Stimulated activated CD8-positive, alpha-beta memory T cell treated with anti-CD3 and anti-CD28 coated beads, Interleukin-12 subunit alpha, Interleukin-12 subunit beta, amount 100 ng/mL, for 1 hour (primary cell): ENCODE measurements around the gene SLC6A18.

Source experiments
- DNase-seq: peaks from one replicate; pipeline ENCODE4 v3.0.0-alpha.2; 2020; ENCODE audit warnings: low read depth

Gene SLC6A18

GRCh38 chr5:1235379-1235778 lies 10.2 kb downstream of the SLC6A18 start:
- DNase-seq, result no peak

- no peak for DNase-seq
These were observed 10.7 kb downstream of the SLC6A18 start for GRCh38 chr5:1235838-1236237.

GRCh38 chr5:1239505-1240251 lies 14.5 kb downstream of the SLC6A18 start:
- no peak for DNase-seq

GRCh38 chr5:1240496-1241260 lies 15.5 kb downstream of the SLC6A18 start:
- no peak for DNase-seq

- DNase-seq, result no peak
These were observed 16.4 kb downstream of the SLC6A18 start for GRCh38 chr5:1241509-1242080.

- no peak for DNase-seq
These were observed 17.7 kb downstream of the SLC6A18 start for GRCh38 chr5:1242733-1243486.

GRCh38 chr5:1243487-1244130 lies 18.4 kb downstream of the SLC6A18 start:
- no peak for DNase-seq

GRCh38 chr5:1244255-1244654 lies 19.1 kb downstream of the SLC6A18 start:
- no peak for DNase-seq

GRCh38 chr5:1244976-1245375 lies 19.8 kb downstream of the SLC6A18 start:
- no peak for DNase-seq

GRCh38 chr5:1245905-1246576 lies 20.9 kb downstream of the SLC6A18 start:
- DNase-seq, result no peak

GRCh38 chr5:1246711-1247431 lies 21.7 kb downstream of the SLC6A18 start:
- DNase-seq, result no peak

GRCh38 chr5:1247811-1248210 lies 22.6 kb downstream of the SLC6A18 start:
- no peak for DNase-seq

- no peak for DNase-seq
These were observed 24.4 kb downstream of the SLC6A18 start for GRCh38 chr5:1249366-1250280.

GRCh38 chr5:1251678-1252580 lies 26.7 kb downstream of the SLC6A18 start:
- DNase-seq, result no peak

- no peak for DNase-seq
These were observed 27.5 kb downstream of the SLC6A18 start for GRCh38 chr5:1252681-1253080.

- no peak for DNase-seq
These were observed 28.4 kb downstream of the SLC6A18 start for GRCh38 chr5:1253456-1254105.

- no peak for DNase-seq
These were observed 29.0 kb downstream of the SLC6A18 start for GRCh38 chr5:1254196-1254595.

GRCh38 chr5:1255081-1255561 lies 29.9 kb downstream of the SLC6A18 start:
- peak; percentile 25 for DNase-seq
